22Rv1 (cell line): ENCODE results near the gene INAFM2.

ENCODE experiments used
- ZFX ChIP-seq: fragments of 450-650 bp; IDR thresholded peaks from 2 replicates; pipeline ENCODE4 v1.6.1; 2017; ENCODE audit warnings: antibody characterized with exemption, borderline replicate concordance
- TF ChIP-seq, protein P1 (sequence below): fragments of 450-650 bp; IDR thresholded peaks from 2 replicates; pipeline ENCODE4 v1.5.1; 2017; ENCODE audit warnings: mild to moderate bottlenecking

DNA sequence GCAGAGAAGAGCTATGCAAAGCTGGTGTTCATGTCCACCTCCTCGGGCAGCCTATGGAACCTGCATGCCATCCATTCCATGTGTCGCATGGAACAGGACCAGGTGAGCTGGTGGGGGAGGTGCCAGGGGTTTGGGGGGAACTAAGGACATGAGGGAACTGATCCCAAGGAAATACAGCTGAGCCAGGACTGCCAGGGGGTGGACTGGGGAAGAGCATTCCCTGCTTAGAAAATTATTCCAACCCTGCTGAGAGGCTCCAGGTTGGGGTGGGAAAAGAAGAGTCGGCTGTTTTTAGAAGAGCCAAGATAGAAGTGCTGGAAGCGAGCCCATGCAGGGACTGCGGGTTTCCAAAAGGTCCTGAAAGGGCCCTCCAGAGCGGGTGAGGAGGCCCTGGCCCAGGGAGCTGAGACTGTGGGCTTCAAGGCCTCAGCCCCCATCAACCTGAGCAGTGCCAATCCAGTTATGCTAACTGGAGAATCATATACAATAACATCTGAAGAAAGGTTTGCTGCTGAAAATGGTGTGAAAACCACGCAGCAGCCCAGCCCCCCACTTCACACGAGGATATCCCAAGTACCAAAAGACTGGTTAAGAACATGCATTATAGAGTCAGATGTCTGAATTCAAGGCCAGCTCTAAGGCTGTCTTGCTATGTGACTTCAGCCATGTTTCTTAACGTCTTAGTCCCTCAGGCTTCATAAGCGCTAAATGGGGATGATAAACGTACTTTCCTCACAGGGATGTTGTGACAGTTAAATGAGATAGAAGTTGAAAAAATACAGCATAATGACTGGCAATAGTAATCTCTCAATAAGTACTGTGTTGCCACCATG, 42.3 kb downstream of the INAFM2 start:
- TF ChIP-seq, protein P1, sequence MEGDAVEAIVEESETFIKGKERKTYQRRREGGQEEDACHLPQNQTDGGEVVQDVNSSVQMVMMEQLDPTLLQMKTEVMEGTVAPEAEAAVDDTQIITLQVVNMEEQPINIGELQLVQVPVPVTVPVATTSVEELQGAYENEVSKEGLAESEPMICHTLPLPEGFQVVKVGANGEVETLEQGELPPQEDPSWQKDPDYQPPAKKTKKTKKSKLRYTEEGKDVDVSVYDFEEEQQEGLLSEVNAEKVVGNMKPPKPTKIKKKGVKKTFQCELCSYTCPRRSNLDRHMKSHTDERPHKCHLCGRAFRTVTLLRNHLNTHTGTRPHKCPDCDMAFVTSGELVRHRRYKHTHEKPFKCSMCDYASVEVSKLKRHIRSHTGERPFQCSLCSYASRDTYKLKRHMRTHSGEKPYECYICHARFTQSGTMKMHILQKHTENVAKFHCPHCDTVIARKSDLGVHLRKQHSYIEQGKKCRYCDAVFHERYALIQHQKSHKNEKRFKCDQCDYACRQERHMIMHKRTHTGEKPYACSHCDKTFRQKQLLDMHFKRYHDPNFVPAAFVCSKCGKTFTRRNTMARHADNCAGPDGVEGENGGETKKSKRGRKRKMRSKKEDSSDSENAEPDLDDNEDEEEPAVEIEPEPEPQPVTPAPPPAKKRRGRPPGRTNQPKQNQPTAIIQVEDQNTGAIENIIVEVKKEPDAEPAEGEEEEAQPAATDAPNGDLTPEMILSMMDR: no peak
- TF ChIP-seq ZFX: no peak
